Measurements from ENCODE around the gene LRRC25.

LRRC25 gene

GRCh38 chr19:18416778-18417249, 19.4 kb upstream of the LRRC25 start:
- TF ChIP-seq FOXK2 (IDR thresholded peaks at IDR 0.05), result no peak
- TF ChIP-seq TARDBP (IDR thresholded peaks at IDR 0.05), result no peak
- no peak for TF ChIP-seq SP1 (IDR thresholded peaks at IDR 0.05)
- no peak for TF ChIP-seq NFRKB (IDR thresholded peaks at IDR 0.05)
- peak; percentile 85 for TF ChIP-seq L3MBTL2 (conservative IDR thresholded peaks at IDR 0.05)
- TF ChIP-seq SUZ12 (IDR thresholded peaks at IDR 0.05), result no peak
- TF ChIP-seq CTBP1 (IDR thresholded peaks at IDR 0.05; ENCODE audit: borderline replicate concordance), result no peak
- TF ChIP-seq PKNOX1 (IDR thresholded peaks at IDR 0.05), result no peak
- DNase-seq (ENCODE audit: extremely low spot score), result peak; percentile 79
- POLR2A ChIA-PET, result interaction anchor here (0.9 to 5.3 kb wide), 13 partner anchors 9 to 172 kb away, joined by 3 to 56 read pairs (median 4); partner anchors contain the start of genes JUND, LSM4 and REX1BD
- CTCF ChIA-PET, result interaction anchor here (1.0 to 1.9 kb wide), 5 partner anchors 31 to 137 kb away, joined by 3 to 9 read pairs (median 4); partner anchors contain the start of gene GDF15

DNA sequence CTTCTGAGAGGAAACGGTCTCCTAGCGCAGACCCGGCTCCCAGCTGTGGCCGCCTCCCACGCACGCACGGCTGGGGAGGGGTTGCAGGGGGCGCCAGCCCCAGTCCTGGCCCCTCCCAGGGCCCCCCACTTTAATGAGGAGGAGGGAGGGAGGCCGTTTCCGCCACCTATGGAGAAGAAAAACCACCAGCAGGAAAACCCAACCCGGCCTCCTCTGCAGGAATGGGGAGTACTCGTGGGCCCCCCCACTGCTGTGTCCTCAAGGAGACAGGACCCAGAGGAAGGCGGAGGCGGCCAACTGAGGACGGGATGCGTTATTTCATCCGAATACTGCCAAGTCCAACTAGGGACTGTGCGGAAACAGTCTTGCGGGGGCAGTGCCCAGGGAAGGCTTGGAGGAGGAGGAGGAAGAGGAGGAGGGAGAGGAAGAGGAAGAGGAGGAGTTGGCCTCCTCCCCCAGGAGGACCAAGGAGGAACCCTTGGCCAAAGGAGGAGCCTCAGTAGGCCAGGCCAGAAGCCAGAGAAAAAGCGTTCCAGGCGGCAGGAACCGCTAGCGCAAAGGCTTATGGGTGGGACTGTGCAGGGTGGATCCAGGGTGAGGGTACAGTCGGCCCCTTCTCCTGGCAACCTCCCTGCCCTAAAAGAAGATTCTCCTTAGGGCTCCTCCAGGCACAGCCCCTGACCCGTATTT, 17.9 kb upstream of the LRRC25 start:
- ChIA-PET CTCF (interaction anchor here (0.8 to 2.1 kb wide), 5 partner anchors 26 to 136 kb away, joined by 3 to 9 read pairs (median 3); partner anchors contain the start of gene GDF15), POLR2A (interaction anchor here (0.7 to 5.3 kb wide), 4 partner anchors 66 to 135 kb away, joined by 3 to 56 read pairs (median 5); partner anchors contain the start of genes JUND and LSM4)
- TF ChIP-seq PKNOX1 (IDR thresholded peaks at IDR 0.05) (no peak), NFRKB (IDR thresholded peaks at IDR 0.05) (no peak), ZNF384 (IDR thresholded peaks at IDR 0.05) (no peak), FOXA1 (IDR thresholded peaks at IDR 0.05) (no peak), ARNT (IDR thresholded peaks at IDR 0.05) (no peak), SP1 (IDR thresholded peaks at IDR 0.05) (no peak), HDGF (IDR thresholded peaks at IDR 0.05; ENCODE audit: borderline replicate concordance) (no peak), FOXM1 (IDR thresholded peaks at IDR 0.05; ENCODE audit: borderline replicate concordance) (no peak), BHLHE40 (IDR thresholded peaks at IDR 0.05; ENCODE audit: borderline replicate concordance) (no peak), CTBP1 (IDR thresholded peaks at IDR 0.05; ENCODE audit: borderline replicate concordance) (no peak), L3MBTL2 (conservative IDR thresholded peaks at IDR 0.05) (no peak), LEF1 (IDR thresholded peaks at IDR 0.05; ENCODE audit: borderline replicate concordance) (no peak), FOXK2 (IDR thresholded peaks at IDR 0.05) (no peak), TARDBP (IDR thresholded peaks at IDR 0.05) (no peak), ELF4 (IDR thresholded peaks at IDR 0.05) (no peak)
- no peak for DNase-seq (ENCODE audit: extremely low spot score)

GRCh38 chr19:18414504-18415177, 17.2 kb upstream of the LRRC25 start:
- POLR2A ChIA-PET, result interaction anchor here (0.7 to 5.3 kb wide), 4 partner anchors 92 to 134 kb away, joined by 3 to 56 read pairs (median 6); partner anchors contain the start of genes JUND and LSM4
- CTCF ChIA-PET, result interaction anchor here (0.5 to 2.1 kb wide), 3 partner anchors 26 to 230 kb away, joined by 3 to 9 read pairs (median 3); no protein-coding TSS in a partner anchor
- TF ChIP-seq PKNOX1 (IDR thresholded peaks at IDR 0.05), result no peak
- no peak for TF ChIP-seq SP1 (IDR thresholded peaks at IDR 0.05)
- no peak for TF ChIP-seq HDGF (IDR thresholded peaks at IDR 0.05; ENCODE audit: borderline replicate concordance)
- no peak for TF ChIP-seq BHLHE40 (IDR thresholded peaks at IDR 0.05; ENCODE audit: borderline replicate concordance)
- no peak for TF ChIP-seq FOXM1 (IDR thresholded peaks at IDR 0.05; ENCODE audit: borderline replicate concordance)
- TF ChIP-seq TARDBP (IDR thresholded peaks at IDR 0.05), result no peak
- no peak for TF ChIP-seq LEF1 (IDR thresholded peaks at IDR 0.05; ENCODE audit: borderline replicate concordance)
- TF ChIP-seq L3MBTL2 (conservative IDR thresholded peaks at IDR 0.05), result no peak
- no peak for TF ChIP-seq FOXK2 (IDR thresholded peaks at IDR 0.05)
- no peak for TF ChIP-seq ELF4 (IDR thresholded peaks at IDR 0.05)
- no peak for TF ChIP-seq FOXA1 (IDR thresholded peaks at IDR 0.05)
- no peak for TF ChIP-seq SUZ12 (IDR thresholded peaks at IDR 0.05)
- no peak for DNase-seq (ENCODE audit: extremely low spot score)

DNA sequence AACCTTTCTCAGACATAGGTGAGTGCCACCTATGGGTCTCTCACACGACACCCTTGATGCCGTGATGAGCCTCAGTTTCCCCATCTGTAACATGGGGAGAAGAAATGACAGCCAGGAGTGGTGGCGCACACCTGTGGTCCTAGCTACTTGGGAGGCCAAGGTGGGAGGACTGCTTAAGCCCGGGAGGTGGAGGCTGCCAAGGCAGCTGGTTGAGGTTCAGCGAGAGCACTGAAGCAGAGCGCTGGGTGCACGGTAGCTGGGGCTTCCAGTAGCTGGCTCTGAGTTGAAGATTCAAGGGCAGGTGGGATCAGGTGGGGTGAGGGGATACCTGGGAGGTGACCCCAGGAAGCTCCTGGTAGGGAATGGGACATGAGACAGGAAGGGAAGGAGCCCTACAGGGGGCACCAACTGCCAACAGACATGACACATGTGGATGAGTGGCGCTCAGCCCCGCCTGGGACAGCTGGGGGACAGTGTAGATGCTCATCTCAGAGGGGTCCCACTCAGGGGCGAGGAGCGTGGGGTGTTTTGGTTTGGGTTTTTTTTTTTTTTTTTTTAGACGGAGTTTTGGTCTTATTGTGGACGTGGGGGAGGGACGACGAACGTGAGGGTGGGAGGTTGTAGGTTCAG, 15.3 kb upstream of the LRRC25 start:
- ChIA-PET POLR2A (interaction anchor here (1.7 kb wide), 1 partner anchor 131 kb away, joined by 7 read pairs; the partner anchor contains the start of gene JUND), CTCF (interaction anchor here (0.6 to 1.7 kb wide), 2 partner anchors 28 to 63 kb away, joined by 3 to 5 read pairs; no protein-coding TSS in a partner anchor)
- DNase-seq (ENCODE audit: extremely low spot score), result no peak
- TF ChIP-seq LEF1 (IDR thresholded peaks at IDR 0.05; ENCODE audit: borderline replicate concordance), result no peak
- no peak for TF ChIP-seq BHLHE40 (IDR thresholded peaks at IDR 0.05; ENCODE audit: borderline replicate concordance)

- CTCF ChIA-PET, result no interaction called here
- TF ChIP-seq FOXA1 (IDR thresholded peaks at IDR 0.05), result no peak
- TF ChIP-seq ARNT (IDR thresholded peaks at IDR 0.05), result no peak
- no peak for TF ChIP-seq CTBP1 (IDR thresholded peaks at IDR 0.05; ENCODE audit: borderline replicate concordance)
- POLR2A ChIA-PET, result no interaction called here
- peak; percentile 55 for DNase-seq (ENCODE audit: extremely low spot score)
These were observed 10.6 kb upstream of the LRRC25 start for GRCh38 chr19:18408053-18408476.
